HepG2 (cell line): Measurements from ENCODE around the gene LENEP. TPM values are rescaled to one million over a fixed set of nuclear protein-coding genes. Genes with fewer than 3 reads are reported as not detected.

Source experiments
- ATAC-seq: fragments of 200-7000 bp; cut with Tn5 transposase; 3 replicates; pipeline ENCODE4 v1.9.1; 2020; ENCODE audit warnings: mild to moderate bottlenecking, moderate library complexity
- BruUV-seq: library from RNA; stranded (reverse); fragments of 400-500 nt; replicated peaks from 2 replicates; lab custom pipeline; 2021; lab: Mats Ljungman, UMichigan
- CTCF ChIA-PET: fragments of 300-600 bp; formaldehyde crosslinking; extraction: SDS; loops from one replicate; lab custom pipeline; 2021; ENCODE audit warnings: low total read pairs, inconsistent platforms, low intra/inter-chr PET ratio; lab: Yijun Ruan, JAX
- POLR2A ChIA-PET: fragments of 350-600 bp; sonication (Branson Sonifier 250); formaldehyde crosslinking; loops from one replicate; lab custom pipeline; 2020; ENCODE audit warnings: antibody characterized with exemption, inconsistent platforms; lab: Yijun Ruan, JAX
- DNase-seq: peaks from one replicate; pipeline ENCODE4 v3.0.0-alpha.2; 2015; ENCODE audit warnings: low spot score
- FAIRE-seq: peaks from 3 replicates; lab custom pipeline; 2011; peaks lifted over from hg19 to GRCh38; lab: Jason Lieb, UNC
- H2AFZ ChIP-seq: one replicate; pipeline ENCODE4 v1.6.1; 2011; ENCODE audit warnings: low read length, inconsistent platforms
- H3K27ac ChIP-seq: fragments of 300-600 bp; 3 replicates; pipeline ENCODE4 v1.8.0; 2011; ENCODE audit warnings: mixed run types, mild to moderate bottlenecking, mixed read lengths, low read length, inconsistent platforms; ENCODE audit not compliant: insufficient read depth; ENCODE audit errors: extremely low read length
- H3K27me3 ChIP-seq, 2 experiments: fragments of 200-600 bp in 1 of 2; 2 replicates in 1 of 2; 3 replicates in 1 of 2; pipeline versions ENCODE4 v1.6.0 to v1.8.0; 2011; ENCODE audit warnings: low read length in 2 of 2, mild to moderate bottlenecking in 2 of 2, moderate library complexity in 2 of 2, inconsistent platforms in 1 of 2; ENCODE audit not compliant: insufficient read depth in 2 of 2, control insufficient read depth in 1 of 2
- H3K36me3 ChIP-seq, 2 experiments: fragments of 200-600 bp in 1 of 2; replicated peaks in 1 of 2; 2 replicates in 1 of 2; 3 replicates in 1 of 2; pipeline versions ENCODE4 v1.5.1 to v1.8.0; 2011; ENCODE audit warnings: low read length in 2 of 2, inconsistent platforms in 1 of 2; ENCODE audit not compliant: insufficient read depth in 2 of 2, control insufficient read depth in 1 of 2
- H3K4me1 ChIP-seq: 2 replicates; pipeline ENCODE4 v1.5.1; 2012; ENCODE audit warnings: low read length, inconsistent platforms; ENCODE audit not compliant: insufficient read depth
- H3K4me2 ChIP-seq: 2 replicates; pipeline ENCODE4 v1.6.0; 2011; ENCODE audit warnings: low read depth, low read length, inconsistent platforms
- H3K4me3 ChIP-seq, 3 experiments: fragments of 200-600 bp in 1 of 3; sonication (generic), shearing (Covaris generic) in 1 of 3; replicated peaks in 1 of 3; 2 replicates each; pipeline ENCODE4 v1.5.1; 2011 to 2016; ENCODE audit warnings: low read length in 3 of 3, inconsistent platforms in 2 of 3, low read depth in 2 of 3, mild to moderate bottlenecking in 2 of 3, control low read depth in 1 of 3, mixed read lengths in 1 of 3; ENCODE audit not compliant: insufficient read depth in 1 of 3
- H3K79me2 ChIP-seq: one replicate; pipeline ENCODE4 v1.6.1; 2011; ENCODE audit warnings: low read length, inconsistent platforms; ENCODE audit not compliant: insufficient read depth
- H3K9ac ChIP-seq: 2 replicates; pipeline ENCODE4 v1.6.0; 2011; ENCODE audit warnings: mild to moderate bottlenecking, low read depth, low read length, inconsistent platforms; ENCODE audit not compliant: insufficient read depth
- H3K9me3 ChIP-seq: 2 replicates; pipeline ENCODE4 v1.5.1; 2012; ENCODE audit warnings: mild to moderate bottlenecking, low read length
- H4K20me1 ChIP-seq: 2 replicates; pipeline ENCODE4 v1.6.0; 2011; ENCODE audit warnings: inconsistent platforms, mild to moderate bottlenecking, low read length, moderate library complexity; ENCODE audit not compliant: insufficient read depth
- CEBPG ChIP-seq: IDR thresholded peaks from 2 replicates; pipeline ENCODE4 v1.6.1; 2016
- GATA4 ChIP-seq: sonication (generic); IDR thresholded peaks from 2 replicates; pipeline ENCODE4 v1.6.1; 2016; ENCODE audit warnings: antibody characterized with exemption, low read depth, borderline replicate concordance
- GTF3A ChIP-seq: sonication (generic); formaldehyde crosslinking; conservative IDR thresholded peaks from 2 replicates; pipeline ENCODE4 v1.4.0; 2020; ENCODE audit warnings: mild to moderate bottlenecking, missing genetic modification reagents
- HDAC2 ChIP-seq: sonication (generic); formaldehyde crosslinking; IDR thresholded peaks from 2 replicates; pipeline ENCODE4 v1.4.0; 2020; ENCODE audit warnings: missing genetic modification reagents
- HNRNPUL1 ChIP-seq: fragments of 200-400 bp; formaldehyde crosslinking; IDR thresholded peaks from 2 replicates; pipeline ENCODE4 v1.6.1; 2017; ENCODE audit warnings: low read depth, mild to moderate bottlenecking, low read length, moderate library complexity
- HOXA9 ChIP-seq: sonication (generic); formaldehyde crosslinking; IDR thresholded peaks from 2 replicates; pipeline ENCODE4 v1.8.1; 2022; ENCODE audit warnings: missing genetic modification reagents, mild to moderate bottlenecking, moderate library complexity, borderline replicate concordance
- KDM1A ChIP-seq: IDR thresholded peaks from 2 replicates; pipeline ENCODE4 v1.6.1; 2016; ENCODE audit warnings: missing compliant biosample characterization
- MXD4 ChIP-seq: IDR thresholded peaks from 2 replicates; pipeline ENCODE4 v1.6.1; 2016; ENCODE audit warnings: mild to moderate bottlenecking, missing biosample characterization, missing genetic modification reagents
- NFIB ChIP-seq: sonication (generic); formaldehyde crosslinking; IDR thresholded peaks from 2 replicates; pipeline ENCODE4 v1.9.0; 2021; ENCODE audit warnings: missing genetic modification reagents, mild to moderate bottlenecking, borderline replicate concordance
- REXO4 ChIP-seq: sonication (generic); formaldehyde crosslinking; IDR thresholded peaks from 2 replicates; pipeline ENCODE4 v1.8.0; 2022; ENCODE audit warnings: missing genetic modification reagents, mild to moderate bottlenecking, borderline replicate concordance
- SAP130 ChIP-seq: IDR thresholded peaks from 2 replicates; pipeline ENCODE4 v1.6.1; 2016; ENCODE audit warnings: low read depth
- SIN3B ChIP-seq: fragments of 150-350 bp; IDR thresholded peaks from 2 replicates; pipeline ENCODE4 v1.6.1; 2014; ENCODE audit warnings: low read length
- SMARCE1 ChIP-seq: fragments of 450-650 bp; IDR thresholded peaks from 2 replicates; pipeline ENCODE4 v1.6.1; 2017; ENCODE audit warnings: borderline replicate concordance
- WGBS: methylation state at CpG from one replicate; pipeline ENCODE4 v1.1.6; 2017; ENCODE audit warnings: low lambda C conversion rate; 5-methylcytosine and 5-hydroxymethylcytosine counted together
- in situ Hi-C: cut with HindIII; loops from 2 replicates; pipeline ENCODE4 v1.10.0; 2017; ENCODE audit warnings: low pct_unique_long_range_greater_than_20kb; ENCODE audit not compliant: extremely low pct_ligation_motif_present
- intact Hi-C: fragments of 100-400 bp; cut with micrococcal nuclease; formaldehyde crosslinking; loops from one replicate; pipeline ENCODE4 v1.10.0; 2022; ENCODE audit not compliant: unreplicated experiment
- polyA plus RNA-seq, 8 experiments: library from polyadenylated mRNA; depleted of rRNA in 3 of 8; stranded (reverse) in 7 of 8; unstranded in 1 of 8; fragments of >200 nt; fragmentation: Illumina TruSeq in 4 of 8; extraction: Trizol in 4 of 8; gene quantifications; 2 replicates each; pipeline versions ENCODE4 v1.2.1 to v1.2.3, GENCODE V29; 2011 to 2016; ENCODE audit warnings: low read depth in 4 of 8, missing spikeins in 1 of 8, mixed read lengths in 1 of 8; ENCODE audit not compliant: insufficient read depth in 1 of 8
- total RNA-seq, 5 experiments: library from RNA; depleted of rRNA; stranded (reverse); fragments of >200 nt; fragmentation: Illumina TruSeq; extraction: Trizol; gene quantifications; 2 replicates each; pipeline ENCODE4 v1.2.3, GENCODE V29; 2016; ENCODE audit warnings: low read depth in 1 of 5
- TF ChIP-seq, protein P1 (sequence below): sonication (generic); formaldehyde crosslinking; conservative IDR thresholded peaks from 2 replicates; pipeline ENCODE4 v1.4.0; 2020; ENCODE audit warnings: mild to moderate bottlenecking, missing genetic modification reagents, moderate library complexity
- TF ChIP-seq, protein P2 (sequence below): sonication (generic); formaldehyde crosslinking; IDR thresholded peaks from 2 replicates; pipeline ENCODE4 v1.4.0; 2020; ENCODE audit warnings: missing genetic modification reagents; ENCODE audit errors: not compliant biosample characterization

Gene LENEP
- total and polyA plus RNA-seq, 2 of the 13 experiments (the other 11 are each of a cell fraction or from before 2014, with no cell fraction given) = 0.29 TPM; not detected in 1

- no peaks in the 10 kb centered on the region for H3K36me3 ChIP-seq
- TF ChIP-seq REXO4 (no peak), GATA4 (no peak), GTF3A (CRISPR knock-in tag) (no peak), SAP130 (CRISPR knock-in tag) (no peak), HOXA9 (CRISPR knock-in tag) (no peak), KDM1A (CRISPR knock-in tag) (no peak), HNRNPUL1 (no peak), SMARCE1 (no peak), NFIB (CRISPR knock-in tag) (no peak), SIN3B (no peak), MXD4 (CRISPR knock-in tag) (no peak), HDAC2 (CRISPR knock-in tag) (no peak), CEBPG (CRISPR knock-in tag) (no peak)
- TF ChIP-seq, protein P1, sequence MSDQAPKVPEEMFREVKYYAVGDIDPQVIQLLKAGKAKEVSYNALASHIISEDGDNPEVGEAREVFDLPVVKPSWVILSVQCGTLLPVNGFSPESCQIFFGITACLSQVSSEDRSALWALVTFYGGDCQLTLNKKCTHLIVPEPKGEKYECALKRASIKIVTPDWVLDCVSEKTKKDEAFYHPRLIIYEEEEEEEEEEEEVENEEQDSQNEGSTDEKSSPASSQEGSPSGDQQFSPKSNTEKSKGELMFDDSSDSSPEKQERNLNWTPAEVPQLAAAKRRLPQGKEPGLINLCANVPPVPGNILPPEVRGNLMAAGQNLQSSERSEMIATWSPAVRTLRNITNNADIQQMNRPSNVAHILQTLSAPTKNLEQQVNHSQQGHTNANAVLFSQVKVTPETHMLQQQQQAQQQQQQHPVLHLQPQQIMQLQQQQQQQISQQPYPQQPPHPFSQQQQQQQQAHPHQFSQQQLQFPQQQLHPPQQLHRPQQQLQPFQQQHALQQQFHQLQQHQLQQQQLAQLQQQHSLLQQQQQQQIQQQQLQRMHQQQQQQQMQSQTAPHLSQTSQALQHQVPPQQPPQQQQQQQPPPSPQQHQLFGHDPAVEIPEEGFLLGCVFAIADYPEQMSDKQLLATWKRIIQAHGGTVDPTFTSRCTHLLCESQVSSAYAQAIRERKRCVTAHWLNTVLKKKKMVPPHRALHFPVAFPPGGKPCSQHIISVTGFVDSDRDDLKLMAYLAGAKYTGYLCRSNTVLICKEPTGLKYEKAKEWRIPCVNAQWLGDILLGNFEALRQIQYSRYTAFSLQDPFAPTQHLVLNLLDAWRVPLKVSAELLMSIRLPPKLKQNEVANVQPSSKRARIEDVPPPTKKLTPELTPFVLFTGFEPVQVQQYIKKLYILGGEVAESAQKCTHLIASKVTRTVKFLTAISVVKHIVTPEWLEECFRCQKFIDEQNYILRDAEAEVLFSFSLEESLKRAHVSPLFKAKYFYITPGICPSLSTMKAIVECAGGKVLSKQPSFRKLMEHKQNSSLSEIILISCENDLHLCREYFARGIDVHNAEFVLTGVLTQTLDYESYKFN (CRISPR knock-in tag) = no peak
- TF ChIP-seq, protein P2, sequence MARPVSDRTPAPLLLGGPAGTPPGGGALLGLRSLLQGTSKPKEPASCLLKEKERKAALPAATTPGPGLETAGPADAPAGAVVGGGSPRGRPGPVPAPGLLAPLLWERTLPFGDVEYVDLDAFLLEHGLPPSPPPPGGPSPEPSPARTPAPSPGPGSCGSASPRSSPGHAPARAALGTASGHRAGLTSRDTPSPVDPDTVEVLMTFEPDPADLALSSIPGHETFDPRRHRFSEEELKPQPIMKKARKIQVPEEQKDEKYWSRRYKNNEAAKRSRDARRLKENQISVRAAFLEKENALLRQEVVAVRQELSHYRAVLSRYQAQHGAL (CRISPR knock-in tag) = no peak
- no peak overlapping the region for H2AFZ ChIP-seq
- no peaks in the 10 kb centered on the region for H3K79me2 ChIP-seq
- in situ Hi-C loops (no loop called here), intact Hi-C loops (no loop called here)
- FAIRE-seq (no peak), DNase-seq (no peak), ATAC-seq (no peak)
- no peak overlapping the region for H3K4me3 ChIP-seq
- 35% methylated on average over 14 of the region's 20 CpGs for WGBS
- no peak overlapping the region for H3K4me2 ChIP-seq
- H3K9ac ChIP-seq = no peak overlapping the region
- ChIA-PET POLR2A (interaction anchor here (1.1 kb wide), 1 partner anchor 9 kb away, joined by 3 read pairs; no protein-coding TSS in a partner anchor), CTCF (no interaction called here)
- BruUV-seq = no TSS peak
- H3K27me3 ChIP-seq = peaks cover 11 to 58% of the 10 kb centered on the region in 2 experiments
- H3K9me3 ChIP-seq = no peaks in the 10 kb centered on the region
- no peak overlapping the region for H3K27ac ChIP-seq
- no peaks in the 10 kb centered on the region for H4K20me1 ChIP-seq
- H3K4me1 ChIP-seq = peaks cover 26% of the 10 kb centered on the region; the same call in 1 of the 2 replicates
Observed at GRCh38 chr1:155034318-155035208, 41.2 kb downstream of the LENEP start.
